ENCODE measurements around the gene GNG12. TPM values are rescaled to one million over a fixed set of nuclear protein-coding genes. Genes with fewer than 3 reads are reported as not detected.

Gene GNG12
- total RNA-seq, 1 experiment from 2014 or later: 211 TPM

DNA sequence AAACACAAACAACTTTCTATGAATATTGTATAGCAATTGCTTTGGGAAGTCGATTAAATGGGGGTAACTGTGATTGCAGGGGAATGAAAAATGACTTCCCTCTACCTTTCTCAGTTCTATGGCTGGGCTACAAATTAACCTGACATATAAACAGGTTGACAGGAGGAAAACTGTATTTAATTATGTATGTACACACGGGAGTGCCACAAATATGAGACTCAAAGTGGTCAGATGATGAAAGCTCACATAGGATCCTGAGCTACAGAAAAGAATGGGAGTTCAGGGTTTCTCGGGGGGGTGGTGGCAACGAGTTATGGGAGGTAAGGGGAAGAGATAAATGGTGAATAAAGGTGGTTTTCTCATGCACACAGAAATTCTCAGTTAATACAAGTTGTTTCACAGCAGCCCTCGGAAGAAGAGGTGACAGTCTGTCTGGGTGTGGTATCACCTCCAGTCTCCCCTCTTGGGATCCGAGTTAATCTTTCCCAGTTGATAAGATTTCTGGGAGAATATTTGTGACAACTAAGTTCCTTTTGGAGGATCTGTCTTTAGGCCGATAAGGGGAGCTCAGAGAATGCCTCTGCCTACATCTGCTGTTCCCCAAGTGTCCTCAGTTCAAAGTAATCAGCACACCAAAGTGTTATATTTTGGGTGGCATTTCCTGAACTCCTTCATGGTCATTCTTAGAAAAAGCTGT, 122.0 kb downstream of the GNG12 start:
- DNase-seq (ENCODE audit: low read depth): no peak

DNA sequence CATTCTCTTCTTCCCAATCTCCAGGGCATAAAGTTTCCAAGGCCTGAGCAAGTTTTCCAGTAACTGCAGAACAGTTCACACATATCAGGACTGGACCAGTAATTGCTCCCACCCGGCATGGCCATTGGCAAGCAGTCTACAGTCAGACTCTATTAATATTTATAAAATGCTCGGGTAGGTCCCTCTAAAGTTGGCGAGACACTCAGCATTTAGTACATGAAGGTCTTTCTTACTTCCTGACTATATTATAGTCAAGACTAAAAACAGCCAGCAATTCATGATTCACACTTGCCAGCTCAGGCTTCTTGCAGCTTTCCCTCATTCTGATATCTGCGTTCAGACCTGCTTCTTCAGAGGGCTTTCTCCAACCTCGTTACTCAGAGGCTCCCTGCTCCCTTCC, 122.8 kb downstream of the GNG12 start:
- peak; percentile 76 for DNase-seq (ENCODE audit: low read depth)

DNA sequence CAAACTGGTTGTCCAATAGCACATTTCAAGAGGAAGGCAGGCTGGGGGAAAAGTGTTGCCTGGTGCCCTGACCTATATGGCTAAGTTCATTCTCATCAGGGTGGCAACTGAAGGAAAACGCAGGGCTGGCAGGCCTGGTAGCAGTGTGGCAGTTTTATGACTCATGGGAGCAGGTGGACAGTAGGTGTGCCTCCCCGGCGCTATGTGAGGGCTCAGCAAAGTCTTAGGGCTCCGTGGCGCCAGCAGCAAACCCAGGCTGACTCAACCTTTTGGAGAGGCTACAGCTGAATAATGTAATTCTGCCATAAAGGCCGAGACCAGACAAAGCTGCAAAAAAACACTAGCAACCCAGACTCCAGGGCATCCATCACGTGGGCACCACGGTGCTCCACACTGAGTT, 124.7 kb downstream of the GNG12 start:
- DNase-seq (ENCODE audit: low read depth): peak; percentile 90

- no peak for DNase-seq (ENCODE audit: low read depth)
Observed at GRCh38 chr1:67705735-67706453, 127.4 kb downstream of the GNG12 start.

DNA sequence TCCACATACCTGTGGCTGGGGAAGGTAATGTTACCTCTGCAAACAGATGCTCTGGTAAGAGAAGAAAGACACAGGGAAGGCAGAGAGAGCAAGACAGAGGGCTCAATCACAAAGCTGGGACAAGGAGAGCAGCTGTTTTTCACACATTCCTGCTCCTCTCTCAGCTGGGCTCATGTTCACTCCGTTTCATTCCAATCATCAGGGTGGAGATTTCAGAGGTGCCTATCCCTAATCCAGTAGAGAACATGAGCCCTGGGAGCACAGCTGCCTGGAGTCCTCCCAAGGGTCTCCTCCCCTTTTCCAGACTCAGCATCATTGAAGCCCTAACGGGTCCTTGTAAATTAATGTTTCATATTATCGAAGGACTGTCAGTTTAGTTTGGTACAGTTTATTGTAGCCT, 128.9 kb downstream of the GNG12 start:
- no peak for DNase-seq (ENCODE audit: low read depth)

- DNase-seq (ENCODE audit: low read depth): no peak
Observed at GRCh38 chr1:67701876-67702275, 131.4 kb downstream of the GNG12 start.

DNA sequence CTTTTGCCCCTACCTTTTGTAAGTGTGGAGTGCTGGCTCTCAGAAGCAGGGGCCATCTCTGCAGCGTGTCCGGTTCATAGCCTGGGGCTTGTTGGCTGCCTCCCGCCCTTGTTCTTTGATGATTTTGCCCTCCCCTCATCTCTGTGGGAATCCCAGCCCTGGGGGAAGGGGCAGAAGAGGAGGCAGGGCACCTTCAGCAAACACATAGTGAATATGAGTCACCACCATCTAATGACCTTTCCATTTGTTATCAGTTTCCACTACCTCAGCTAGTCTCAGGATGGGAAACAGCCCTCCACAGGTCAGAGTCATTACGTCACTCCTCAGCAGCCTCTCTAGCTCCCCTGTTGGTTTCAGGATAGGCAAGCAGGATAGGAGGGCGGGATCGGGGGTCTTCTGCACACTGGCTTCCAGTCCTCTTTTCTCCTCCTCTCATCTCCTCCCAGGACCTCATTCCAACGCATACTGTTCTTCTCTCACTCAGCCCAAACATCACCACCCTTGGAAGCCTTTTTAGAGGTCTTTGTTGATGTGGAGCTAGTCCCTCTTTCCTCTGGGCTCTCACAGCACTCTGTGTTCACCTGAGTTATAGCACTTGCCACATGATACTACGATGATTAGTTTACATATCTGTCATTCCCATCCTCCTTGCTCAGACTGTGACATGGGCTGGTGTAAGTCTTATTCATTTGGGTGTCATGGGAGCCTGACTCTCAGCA, 132.4 kb downstream of the GNG12 start:
- DNase-seq (ENCODE audit: low read depth): peak; percentile 99

- DNase-seq (ENCODE audit: low read depth): peak; percentile 31
Observed at GRCh38 chr1:67700220-67700619, 133.0 kb downstream of the GNG12 start.

GRCh38 chr1:67696708-67697107, 136.6 kb downstream of the GNG12 start:
- DNase-seq (ENCODE audit: low read depth): no peak

GRCh38 chr1:67695963-67696362, 137.3 kb downstream of the GNG12 start:
- no peak for DNase-seq (ENCODE audit: low read depth)

DNA sequence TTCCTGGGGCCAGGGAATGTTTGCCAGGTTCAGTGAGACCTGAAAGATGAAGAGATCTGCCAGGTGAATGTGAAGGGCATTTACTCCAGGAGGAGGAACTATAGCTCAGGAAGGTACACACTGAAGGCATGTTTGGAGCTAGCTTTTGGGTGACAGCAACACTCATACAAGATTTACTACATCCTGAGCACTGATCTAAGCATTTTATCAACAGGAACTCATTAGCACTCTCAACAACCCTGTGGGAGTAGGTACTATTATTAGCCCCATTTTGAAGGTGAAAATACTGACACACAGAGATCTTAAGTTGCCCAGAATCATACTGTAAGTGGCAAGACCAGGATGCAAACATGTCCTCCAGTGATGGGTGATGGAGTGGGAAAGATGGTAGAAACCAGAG, 141.6 kb downstream of the GNG12 start:
- no peak for DNase-seq (ENCODE audit: low read depth)

DNA sequence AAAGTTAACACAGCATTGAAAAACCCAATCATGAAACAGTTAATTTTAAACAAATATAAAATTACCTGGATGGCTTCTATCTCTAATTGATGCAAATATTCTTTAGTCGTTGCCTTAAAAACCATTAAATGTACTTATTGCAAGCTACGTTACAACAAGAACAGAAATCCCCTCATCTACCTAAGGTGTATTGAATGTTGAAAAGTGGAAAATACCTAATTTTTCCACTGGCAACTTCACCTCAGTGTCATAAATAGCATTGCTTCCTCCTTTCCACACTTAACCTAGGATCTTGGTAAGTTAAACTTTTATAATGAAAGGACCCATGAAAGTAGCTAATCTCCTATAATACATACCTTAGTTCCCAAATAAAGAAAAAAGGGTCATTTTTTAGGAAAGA, 142.9 kb downstream of the GNG12 start:
- DNase-seq (ENCODE audit: low read depth): no peak

GRCh38 chr1:67690018-67690363, 143.3 kb downstream of the GNG12 start:
- no peak for DNase-seq (ENCODE audit: low read depth)

DNA sequence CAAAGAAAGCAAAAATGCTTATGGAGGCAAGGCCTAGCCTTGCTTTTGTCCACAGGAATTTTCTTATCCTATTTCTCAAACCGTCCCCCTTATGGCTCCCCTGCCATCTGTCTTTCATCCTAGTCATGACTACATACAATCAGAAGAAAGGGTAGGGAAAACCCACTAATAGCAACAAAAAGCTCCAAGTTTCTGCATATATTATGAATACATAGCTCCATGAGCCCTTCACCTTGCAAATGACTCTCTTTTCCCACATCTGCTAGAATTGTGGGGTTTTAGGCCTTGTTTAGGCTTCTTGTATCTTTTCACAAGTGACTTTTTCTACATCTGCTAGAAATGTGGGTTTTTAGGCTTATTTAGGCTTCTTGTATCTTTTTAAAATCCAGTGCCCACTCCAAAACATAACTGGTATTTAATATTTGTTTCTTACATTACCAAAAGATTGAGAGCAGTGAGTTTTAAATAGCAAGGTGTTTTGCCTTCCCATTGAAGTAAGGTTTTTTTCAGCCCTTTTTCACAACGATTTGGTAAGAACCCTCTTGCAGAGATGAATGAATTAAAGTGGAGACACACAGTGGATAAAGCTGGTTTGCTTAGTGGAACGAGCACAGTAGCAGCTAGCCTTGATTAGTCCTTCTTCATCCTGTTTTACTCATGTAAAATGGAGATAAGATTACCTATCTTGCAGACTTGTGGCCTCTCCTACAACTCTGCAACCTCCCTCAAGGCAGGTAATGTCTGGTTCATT, 143.8 kb downstream of the GNG12 start:
- DNase-seq (ENCODE audit: low read depth): no peak

- DNase-seq (ENCODE audit: low read depth): no peak
Observed at GRCh38 chr1:67688526-67689219, 144.6 kb downstream of the GNG12 start.

DNA sequence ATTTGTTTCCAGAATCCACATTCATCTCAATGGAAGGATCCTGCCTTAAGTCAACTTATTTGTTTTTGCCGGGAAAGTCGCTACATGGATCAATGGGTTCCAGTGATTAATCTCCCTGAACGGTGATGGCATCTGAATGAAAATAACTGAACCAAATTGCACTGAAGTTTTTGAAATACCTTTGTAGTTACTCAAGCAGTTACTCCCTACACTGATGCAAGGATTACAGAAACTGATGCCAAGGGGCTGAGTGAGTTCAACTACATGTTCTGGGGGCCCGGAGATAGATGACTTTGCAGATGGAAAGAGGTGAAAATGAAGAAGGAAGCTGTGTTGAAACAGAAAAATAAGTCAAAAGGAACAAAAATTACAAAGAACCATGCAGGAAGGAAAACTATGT, 145.6 kb downstream of the GNG12 start:
- DNase-seq (ENCODE audit: low read depth): peak; percentile 80

DNA sequence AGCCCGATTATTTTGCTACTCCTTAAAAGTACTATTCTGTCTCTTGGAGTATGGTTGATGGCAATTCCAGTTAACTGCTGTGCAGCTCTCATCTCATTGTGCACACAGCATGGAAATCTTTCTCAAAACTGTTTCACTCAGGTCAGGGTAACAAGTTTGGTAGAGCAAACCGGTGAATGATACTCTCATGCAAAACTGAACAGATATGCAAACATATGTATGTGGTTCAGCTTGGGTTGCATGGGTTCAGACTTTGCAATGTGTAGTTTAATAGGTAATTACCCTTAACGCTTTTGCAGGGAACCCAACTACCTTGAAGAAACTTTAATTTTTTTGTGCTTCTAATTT, 146.1 kb downstream of the GNG12 start:
- DNase-seq (ENCODE audit: low read depth): no peak

- peak; percentile 99 for DNase-seq (ENCODE audit: low read depth)
Observed at GRCh38 chr1:67686267-67687197, 146.7 kb downstream of the GNG12 start.

- DNase-seq (ENCODE audit: low read depth): peak; percentile 62
Observed at GRCh38 chr1:67685558-67686266, 147.6 kb downstream of the GNG12 start.

GRCh38 chr1:67685067-67685557, 148.2 kb downstream of the GNG12 start, which contains the start of gene GADD45A:
Gene GADD45A, plus strand, starts transcription at chr1:67685201. Its CDS starts 294 bp downstream, at chr1:67685495.
- DNase-seq (ENCODE audit: low read depth): peak; percentile 100

Data from M059J (cell line).